Activated T-helper 1 cell treated with anti-CD3 and anti-CD28 coated beads, Interleukin-12 subunit alpha, Interleukin-12 subunit beta, Interleukin-2, Interleukin-4 antibody, amounts not matched to agents 30 ng/mL and 10 ng/mL and 1 ng/mL, durations not matched to agents 14 hours and 24 hours and 36 hours (primary cell): ENCODE results near the gene ARVCF. TPM values are rescaled to one million over a fixed set of nuclear protein-coding genes. Genes with fewer than 3 reads are reported as not detected.

Experiments used
- DNase-seq: peaks from one replicate; pipeline ENCODE4 v3.0.0; 2021; ENCODE audit warnings: low spot score
- H3K27ac Mint-ChIP-seq: one replicate; pipeline ENCODE4 v1.8.0; 2021; ENCODE audit warnings: mild to moderate bottlenecking, mixed read lengths
- H3K27me3 Mint-ChIP-seq: one replicate; pipeline ENCODE4 v1.8.0; 2022; ENCODE audit warnings: mild to moderate bottlenecking, moderate library complexity, mixed read lengths; ENCODE audit not compliant: insufficient read depth
- H3K36me3 Mint-ChIP-seq: one replicate; pipeline ENCODE4 v1.8.0; 2021; ENCODE audit warnings: low read depth, mixed read lengths
- H3K4me1 Mint-ChIP-seq: one replicate; pipeline ENCODE4 v1.8.0; 2021; ENCODE audit warnings: low read depth, mixed read lengths
- H3K4me3 Mint-ChIP-seq: one replicate; pipeline ENCODE4 v1.8.0; 2021; ENCODE audit warnings: mild to moderate bottlenecking, moderate library complexity, mixed read lengths
- H3K9me3 Mint-ChIP-seq: one replicate; pipeline ENCODE4 v1.8.0; 2021; ENCODE audit warnings: mixed read lengths
- intact Hi-C: fragments of 100-400 bp; cut with micrococcal nuclease; formaldehyde crosslinking; loops from one replicate; pipeline ENCODE4 v1.15.1; 2024
- total RNA-seq: library from RNA; stranded (reverse); gene quantifications from 2 replicates; pipeline ENCODE4 v1.2.3, GENCODE V29; 2022

ARVCF gene
- total RNA-seq, 1 donor from 2014 or later, result 2.4 TPM

DNA sequence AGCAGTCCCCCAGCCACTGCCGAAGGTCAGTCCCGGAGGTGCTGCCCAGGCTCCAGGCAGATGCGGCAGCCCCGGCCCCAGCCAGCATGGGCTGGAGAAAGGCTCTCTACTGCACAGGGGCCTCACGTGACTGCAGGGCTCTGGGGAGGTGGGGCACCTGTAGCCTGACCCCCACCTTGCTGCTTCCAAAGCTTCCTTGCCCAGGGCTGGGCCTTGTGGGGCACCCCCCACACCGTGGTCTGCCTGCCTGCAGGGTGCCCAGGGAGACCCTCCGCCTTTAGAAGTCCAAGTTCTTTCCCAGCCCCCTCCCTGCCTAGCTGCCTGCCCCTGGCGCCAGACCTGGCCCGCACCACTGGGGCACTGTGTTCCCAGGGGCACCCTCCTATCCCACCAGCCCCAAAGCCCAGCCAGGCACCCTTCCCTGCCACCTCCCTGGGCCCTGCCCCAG, 46.6 kb downstream of the ARVCF start:
- no peak overlapping the region for H3K4me3 Mint-ChIP-seq
- intact Hi-C loops, result loop anchor here (1.0 to 10.0 kb wide), 6 partner anchors 43 to 465 kb away; partner anchors contain the start of genes DGCR8, RTN4R and SCARF2

DNA sequence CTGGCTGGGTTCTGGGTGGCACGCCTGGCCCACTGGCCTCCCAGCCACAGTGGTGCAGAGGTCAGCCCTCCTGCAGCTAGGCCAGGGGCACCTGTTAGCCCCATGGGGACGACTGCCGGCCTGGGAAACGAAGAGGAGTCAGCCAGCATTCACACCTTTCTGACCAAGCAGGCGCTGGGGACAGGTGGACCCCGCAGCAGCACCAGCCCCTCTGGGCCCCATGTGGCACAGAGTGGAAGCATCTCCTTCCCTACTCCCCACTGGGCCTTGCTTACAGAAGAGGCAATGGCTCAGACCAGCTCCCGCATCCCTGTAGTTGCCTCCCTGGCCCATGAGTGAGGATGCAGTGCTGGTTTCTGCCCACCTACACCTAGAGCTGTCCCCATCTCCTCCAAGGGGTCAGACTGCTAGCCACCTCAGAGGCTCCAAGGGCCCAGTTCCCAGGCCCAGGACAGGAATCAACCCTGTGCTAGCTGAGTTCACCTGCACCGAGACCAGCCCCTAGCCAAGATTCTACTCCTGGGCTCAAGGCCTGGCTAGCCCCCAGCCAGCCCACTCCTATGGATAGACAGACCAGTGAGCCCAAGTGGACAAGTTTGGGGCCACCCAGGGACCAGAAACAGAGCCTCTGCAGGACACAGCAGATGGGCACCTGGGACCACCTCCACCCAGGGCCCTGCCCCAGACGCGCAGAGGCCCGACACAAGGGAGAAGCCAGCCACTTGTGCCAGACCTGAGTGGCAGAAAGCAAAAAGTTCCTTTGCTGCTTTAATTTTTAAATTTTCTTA, 47.3 kb downstream of the ARVCF start:
- intact Hi-C loops, result no loop called here
- no peaks in the 10 kb centered on the region for H3K27me3 Mint-ChIP-seq
- no peak overlapping the region for H3K27ac Mint-ChIP-seq
- H3K4me3 Mint-ChIP-seq, result no peak overlapping the region
- H3K4me1 Mint-ChIP-seq, result no peaks in the 10 kb centered on the region
- DNase-seq, result no peak
- H3K36me3 Mint-ChIP-seq, result peaks cover 8% of the 10 kb centered on the region
- H3K9me3 Mint-ChIP-seq, result no peaks in the 10 kb centered on the region

More for the DNA sequence above, 46.6 kb downstream of the ARVCF start:
- Mint-ChIP-seq H3K27ac (no peak overlapping the region), H3K4me1 (peaks cover 3% of the 10 kb centered on the region), H3K27me3 (no peaks in the 10 kb centered on the region), H3K9me3 (no peaks in the 10 kb centered on the region), H3K36me3 (peaks cover 8% of the 10 kb centered on the region)
- no peak for DNase-seq

DNA sequence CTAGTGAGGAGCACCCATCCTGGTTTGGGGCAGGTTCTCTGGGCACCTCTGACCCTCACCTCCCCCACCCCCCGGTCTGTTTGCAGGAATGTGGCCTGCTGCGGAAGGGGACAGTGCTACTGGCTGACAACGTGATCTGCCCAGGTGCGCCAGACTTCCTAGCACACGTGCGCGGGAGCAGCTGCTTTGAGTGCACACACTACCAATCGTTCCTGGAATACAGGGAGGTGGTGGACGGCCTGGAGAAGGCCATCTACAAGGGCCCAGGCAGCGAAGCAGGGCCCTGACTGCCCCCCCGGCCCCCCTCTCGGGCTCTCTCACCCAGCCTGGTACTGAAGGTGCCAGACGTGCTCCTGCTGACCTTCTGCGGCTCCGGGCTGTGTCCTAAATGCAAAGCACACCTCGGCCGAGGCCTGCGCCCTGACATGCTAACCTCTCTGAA, 48.2 kb downstream of the ARVCF start:
- intact Hi-C loops, result no loop called here

DNA sequence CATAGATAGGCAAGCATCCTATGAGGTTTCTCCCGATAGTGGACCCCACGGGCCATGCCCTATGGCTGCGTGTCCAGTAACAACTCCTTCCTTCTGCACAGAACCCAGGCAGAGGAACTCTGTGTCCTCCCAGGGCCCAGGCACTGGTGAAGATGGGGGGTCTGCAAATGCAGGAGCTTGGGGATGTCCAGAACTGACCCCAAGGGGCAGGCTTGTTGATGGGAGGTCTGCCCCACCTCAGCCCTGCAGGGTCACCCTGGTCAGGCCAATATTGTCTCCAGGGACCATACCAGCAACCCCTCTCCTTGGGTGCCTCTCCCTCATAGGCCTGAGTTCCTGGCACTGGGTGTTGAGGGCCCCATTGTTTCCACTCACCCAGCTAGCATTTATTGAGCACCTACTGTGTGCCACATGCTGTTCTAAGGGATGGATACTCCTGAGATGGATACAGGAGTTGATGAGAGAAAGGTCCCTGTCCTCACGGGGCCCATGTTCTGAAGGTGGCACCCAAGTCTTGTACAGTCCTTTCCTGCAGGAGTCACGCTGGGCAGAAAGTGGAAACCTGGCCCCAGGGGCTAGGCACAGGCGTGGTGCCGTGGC, 48.7 kb downstream of the ARVCF start:
- H3K27ac Mint-ChIP-seq, result no peak overlapping the region
- no peaks in the 10 kb centered on the region for H3K27me3 Mint-ChIP-seq
- DNase-seq, result no peak
- H3K4me1 Mint-ChIP-seq, result no peaks in the 10 kb centered on the region
- H3K9me3 Mint-ChIP-seq, result no peaks in the 10 kb centered on the region
- peaks cover 8% of the 10 kb centered on the region for H3K36me3 Mint-ChIP-seq
- intact Hi-C loops, result no loop called here
- no peak overlapping the region for H3K4me3 Mint-ChIP-seq

More for the DNA sequence above, 48.2 kb downstream of the ARVCF start:
- no peak for DNase-seq
- H3K27me3 Mint-ChIP-seq, result no peaks in the 10 kb centered on the region
- no peaks in the 10 kb centered on the region for H3K4me1 Mint-ChIP-seq
- H3K4me3 Mint-ChIP-seq, result no peak overlapping the region
- H3K36me3 Mint-ChIP-seq, result peaks cover 8% of the 10 kb centered on the region
- no peak overlapping the region for H3K27ac Mint-ChIP-seq
- H3K9me3 Mint-ChIP-seq, result no peaks in the 10 kb centered on the region

DNA sequence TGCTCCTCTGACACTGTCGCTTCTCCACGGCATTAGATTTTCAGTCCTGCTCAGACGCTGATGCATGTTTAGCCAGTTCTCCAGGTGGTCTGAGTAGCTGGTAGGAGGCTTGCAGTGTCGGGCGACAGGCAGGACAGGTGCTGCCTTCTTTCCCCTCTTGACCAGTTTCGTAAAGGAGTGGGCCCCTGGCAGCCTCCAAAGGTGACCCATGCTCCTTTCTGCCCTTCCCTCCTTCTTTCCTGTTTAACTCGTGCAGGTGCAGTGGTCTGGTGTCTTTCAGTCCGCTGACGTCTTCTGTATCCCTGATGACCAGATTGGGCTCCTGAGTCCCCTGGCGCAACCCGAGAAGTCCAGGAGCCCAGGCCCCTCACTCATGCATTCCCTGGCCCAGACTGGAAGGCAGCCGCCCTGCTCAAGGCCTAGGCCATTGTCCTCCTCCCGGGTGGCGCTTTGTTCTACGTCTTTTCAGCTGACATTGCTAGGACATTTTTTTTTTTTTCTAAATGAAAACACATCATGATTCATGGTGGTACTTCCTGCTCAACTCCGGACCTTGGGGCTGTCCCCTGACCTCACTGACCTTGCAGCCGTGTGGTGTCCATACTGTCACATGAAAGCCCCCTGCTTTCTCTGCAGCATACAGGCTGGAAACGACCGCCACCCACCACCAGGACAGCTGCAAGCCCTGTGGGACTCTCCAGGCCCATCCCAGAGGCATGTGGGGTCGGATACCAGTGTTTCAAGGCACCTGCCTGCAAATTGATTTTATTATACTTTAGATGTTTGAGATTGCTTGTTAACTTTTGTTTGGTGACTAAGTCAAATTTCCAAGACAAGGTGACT, 49.5 kb downstream of the ARVCF start:
- Mint-ChIP-seq H3K27ac (no peak overlapping the region), H3K4me3 (no peak overlapping the region)

DNA sequence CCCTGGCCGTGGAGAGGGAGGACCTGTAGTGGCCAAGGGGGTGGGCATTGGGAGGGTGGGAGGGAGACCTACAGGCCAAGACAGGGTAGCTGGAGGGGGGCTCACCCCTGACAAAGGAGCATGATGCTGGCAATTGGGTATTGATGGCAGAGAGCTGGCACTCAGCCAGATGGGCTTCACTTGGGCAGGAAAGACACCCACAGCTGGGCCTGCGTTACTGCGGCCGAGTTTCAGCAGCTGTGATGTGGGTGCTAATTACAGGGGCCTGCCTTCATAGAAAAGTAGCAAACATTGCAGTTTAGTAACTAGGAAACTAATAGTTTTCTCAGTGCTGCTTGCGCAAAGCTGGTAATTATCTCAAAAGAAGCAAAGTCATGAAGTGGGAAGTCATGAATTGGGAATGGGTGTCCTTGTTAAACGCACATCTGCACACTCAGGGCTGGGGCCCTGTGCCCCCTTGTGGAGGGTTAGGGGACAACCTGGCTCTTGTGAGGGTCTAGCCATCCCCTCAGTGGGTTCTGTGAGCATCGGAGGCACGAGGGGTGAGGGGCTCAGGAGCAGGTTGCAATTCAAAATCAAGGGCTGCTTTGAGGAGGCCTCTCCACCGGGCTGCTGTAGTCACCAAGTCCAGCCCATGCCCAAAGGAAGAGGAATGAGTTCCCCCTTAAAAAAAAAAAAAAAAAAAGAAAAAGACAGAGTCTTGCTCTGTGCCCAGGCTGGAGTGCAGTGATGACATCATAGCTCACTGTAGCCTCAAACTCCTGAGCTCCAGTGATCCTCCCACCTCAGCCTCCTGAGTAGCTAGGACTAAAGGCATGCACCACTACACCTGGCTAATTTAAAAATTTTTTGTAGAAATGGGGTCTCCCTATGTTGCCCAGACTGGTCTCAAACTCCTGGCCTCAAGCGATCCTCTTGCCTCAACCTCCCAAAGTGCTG, 50.6 kb downstream of the ARVCF start:
- no peaks in the 10 kb centered on the region for H3K9me3 Mint-ChIP-seq
- peaks cover 8% of the 10 kb centered on the region for H3K36me3 Mint-ChIP-seq
- H3K27me3 Mint-ChIP-seq, result no peaks in the 10 kb centered on the region
- no peaks in the 10 kb centered on the region for H3K4me1 Mint-ChIP-seq
- no peak overlapping the region for H3K27ac Mint-ChIP-seq
- H3K4me3 Mint-ChIP-seq, result no peak overlapping the region
- intact Hi-C loops, result no loop called here
- DNase-seq, result no peak

More for the DNA sequence above, 49.5 kb downstream of the ARVCF start:
- Mint-ChIP-seq H3K36me3 (peaks cover 8% of the 10 kb centered on the region), H3K9me3 (no peaks in the 10 kb centered on the region), H3K4me1 (no peaks in the 10 kb centered on the region), H3K27me3 (no peaks in the 10 kb centered on the region)
- intact Hi-C loops, result no loop called here
- DNase-seq, result no peak

DNA sequence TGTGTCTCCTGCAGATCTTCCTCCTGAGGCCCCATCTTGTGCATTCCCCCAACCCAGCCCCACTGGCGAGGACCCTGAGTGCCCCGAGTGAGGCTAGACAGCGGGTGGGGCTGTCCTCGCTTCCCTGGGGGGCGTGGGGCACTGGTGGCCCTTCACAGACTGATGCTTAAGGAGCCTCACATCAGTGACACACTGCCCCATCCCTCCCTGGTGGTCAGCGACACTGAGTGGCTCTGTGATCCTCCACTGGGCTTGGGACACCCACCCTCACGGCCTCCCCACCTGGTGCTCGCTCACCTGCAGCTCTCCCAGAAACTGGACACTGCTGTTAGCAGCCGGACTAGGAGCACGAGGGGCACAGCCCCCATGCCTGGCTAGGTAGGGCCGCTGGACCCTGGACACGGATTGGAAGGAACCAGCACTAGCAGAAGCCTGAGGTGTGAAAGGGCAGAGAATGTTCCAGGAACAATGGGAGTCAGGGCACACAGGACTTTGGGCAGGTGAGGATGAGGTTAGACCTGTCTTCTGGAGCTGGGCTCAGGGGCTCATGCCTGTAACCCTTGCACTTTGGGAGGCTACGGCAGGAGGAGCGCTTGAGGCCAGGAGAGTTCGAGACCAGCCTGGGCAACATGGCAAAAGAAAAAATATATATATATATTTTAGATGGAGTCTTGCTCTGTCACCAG, 51.8 kb downstream of the ARVCF start:
- no peak overlapping the region for H3K4me3 Mint-ChIP-seq
- intact Hi-C loops, result no loop called here
- H3K36me3 Mint-ChIP-seq, result peaks cover 8% of the 10 kb centered on the region
- no peak for DNase-seq
- no peaks in the 10 kb centered on the region for H3K27me3 Mint-ChIP-seq
- H3K27ac Mint-ChIP-seq, result no peak overlapping the region
- H3K9me3 Mint-ChIP-seq, result no peaks in the 10 kb centered on the region
- no peaks in the 10 kb centered on the region for H3K4me1 Mint-ChIP-seq

DNA sequence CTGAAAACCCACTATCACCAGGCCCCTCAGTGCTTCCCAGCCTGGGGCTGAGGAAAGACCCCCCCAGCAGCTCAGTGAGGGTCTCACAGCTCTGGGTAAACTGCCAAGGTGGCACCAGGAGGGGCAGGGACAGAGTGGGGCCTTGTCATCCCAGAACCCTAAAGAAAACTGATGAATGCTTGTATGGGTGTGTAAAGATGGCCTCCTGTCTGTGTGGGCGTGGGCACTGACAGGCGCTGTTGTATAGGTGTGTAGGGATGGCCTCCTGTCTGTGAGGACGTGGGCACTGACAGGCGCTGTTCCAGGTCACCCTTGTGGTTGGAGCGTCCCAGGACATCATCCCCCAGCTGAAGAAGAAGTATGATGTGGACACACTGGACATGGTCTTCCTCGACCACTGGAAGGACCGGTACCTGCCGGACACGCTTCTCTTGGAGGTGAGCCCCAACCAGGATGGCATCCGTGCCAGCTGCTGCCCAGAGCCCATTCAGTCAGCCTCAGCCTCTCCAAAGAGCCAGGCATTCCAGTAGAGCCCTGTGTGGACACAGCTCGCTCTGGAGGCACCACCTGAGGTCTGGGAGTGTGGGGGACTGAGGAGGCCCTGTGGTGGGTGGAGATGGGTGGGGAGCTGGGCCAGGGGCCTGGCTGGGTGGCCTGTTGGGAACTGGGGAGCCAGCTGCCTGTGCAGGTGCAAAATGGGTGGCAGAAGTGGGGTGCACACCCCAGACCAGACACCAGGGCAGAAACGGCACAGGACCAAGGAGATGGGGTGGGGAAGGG, 52.6 kb downstream of the ARVCF start:
- Mint-ChIP-seq H3K9me3 (no peaks in the 10 kb centered on the region), H3K36me3 (peaks cover 8% of the 10 kb centered on the region), H3K27me3 (no peaks in the 10 kb centered on the region), H3K27ac (no peak overlapping the region), H3K4me1 (no peaks in the 10 kb centered on the region), H3K4me3 (no peak overlapping the region)
- DNase-seq, result no peak
- intact Hi-C loops, result no loop called here

DNA sequence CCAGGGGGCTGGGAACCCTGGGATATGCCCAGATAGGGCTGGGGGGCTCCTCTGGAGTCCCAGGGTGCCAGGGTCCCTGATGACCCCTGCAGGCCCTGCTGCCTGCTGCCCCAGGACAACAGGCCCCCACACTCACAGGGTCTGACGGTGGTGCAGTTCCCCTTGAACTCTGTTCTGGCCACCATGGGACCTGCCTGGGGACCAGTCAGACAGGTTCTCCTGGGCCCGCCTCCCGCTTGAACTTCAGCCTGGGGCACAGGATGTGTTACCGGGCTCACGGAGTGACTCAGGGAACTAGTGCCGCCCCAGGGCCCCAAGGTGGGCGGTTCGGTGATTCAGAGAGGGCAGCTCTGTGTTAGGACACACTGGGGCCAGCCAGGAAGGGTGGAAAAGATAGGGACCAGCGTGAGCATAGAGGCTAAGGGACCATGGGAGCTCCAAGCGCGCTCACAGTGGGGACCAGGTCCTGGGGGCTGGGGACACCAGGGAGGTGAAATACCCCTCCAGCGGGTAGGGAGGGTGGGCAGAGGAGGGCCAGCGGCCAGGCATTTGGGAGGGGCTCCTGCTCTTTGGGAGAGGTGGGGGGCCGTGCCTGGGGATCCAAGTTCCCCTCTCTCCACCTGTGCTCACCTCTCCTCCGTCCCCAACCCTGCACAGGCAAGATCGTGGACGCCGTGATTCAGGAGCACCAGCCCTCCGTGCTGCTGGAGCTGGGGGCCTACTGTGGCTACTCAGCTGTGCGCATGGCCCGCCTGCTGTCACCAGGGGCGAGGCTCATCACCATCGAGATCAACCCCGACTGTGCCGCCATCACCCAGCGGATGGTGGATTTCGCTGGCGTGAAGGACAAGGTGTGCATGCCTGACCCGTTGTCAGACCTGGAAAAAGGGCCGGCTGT, 53.5 kb downstream of the ARVCF start:
- intact Hi-C loops, result no loop called here
- peaks cover 8% of the 10 kb centered on the region for H3K36me3 Mint-ChIP-seq
- no peaks in the 10 kb centered on the region for H3K27me3 Mint-ChIP-seq
- no peaks in the 10 kb centered on the region for H3K9me3 Mint-ChIP-seq
- H3K4me1 Mint-ChIP-seq, result no peaks in the 10 kb centered on the region
- H3K4me3 Mint-ChIP-seq, result no peak overlapping the region
- no peak overlapping the region for H3K27ac Mint-ChIP-seq
- no peak for DNase-seq

DNA sequence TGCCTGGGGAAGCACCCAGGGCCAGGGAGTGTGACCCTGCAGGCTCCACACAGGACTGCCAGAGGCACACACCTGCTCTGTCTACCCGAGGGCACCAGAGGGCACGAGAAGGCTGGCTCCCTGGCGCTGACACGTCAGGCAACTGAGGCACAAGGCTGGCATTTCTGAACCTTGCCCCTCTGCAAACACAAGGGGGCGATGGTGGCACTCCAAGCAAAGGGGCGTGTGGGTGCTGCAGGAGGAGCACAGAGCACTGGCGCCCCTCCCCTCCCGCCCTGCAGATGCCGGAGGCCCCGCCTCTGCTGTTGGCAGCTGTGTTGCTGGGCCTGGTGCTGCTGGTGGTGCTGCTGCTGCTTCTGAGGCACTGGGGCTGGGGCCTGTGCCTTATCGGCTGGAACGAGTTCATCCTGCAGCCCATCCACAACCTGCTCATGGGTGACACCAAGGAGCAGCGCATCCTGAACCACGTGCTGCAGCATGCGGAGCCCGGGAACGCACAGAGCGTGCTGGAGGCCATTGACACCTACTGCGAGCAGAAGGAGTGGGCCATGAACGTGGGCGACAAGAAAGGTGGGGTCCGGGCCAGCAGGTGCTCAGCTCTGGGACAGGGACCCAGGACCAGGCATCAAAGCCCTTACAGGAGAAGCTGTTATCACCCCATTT, 54.2 kb downstream of the ARVCF start:
- Mint-ChIP-seq H3K9me3 (no peaks in the 10 kb centered on the region), H3K27me3 (no peaks in the 10 kb centered on the region), H3K4me3 (no peak overlapping the region), H3K4me1 (no peaks in the 10 kb centered on the region), H3K27ac (no peak overlapping the region), H3K36me3 (peaks cover 4% of the 10 kb centered on the region)
- intact Hi-C loops, result no loop called here
- peak; percentile 35 for DNase-seq
